ENCODE measurements around the gene CIDEA.
"Not testable (repeated sequence)": the region's sequence is repeated elsewhere in the genome, so short reads cannot be mapped to it uniquely, and the experiment has no call there.

Gene CIDEA

DNA sequence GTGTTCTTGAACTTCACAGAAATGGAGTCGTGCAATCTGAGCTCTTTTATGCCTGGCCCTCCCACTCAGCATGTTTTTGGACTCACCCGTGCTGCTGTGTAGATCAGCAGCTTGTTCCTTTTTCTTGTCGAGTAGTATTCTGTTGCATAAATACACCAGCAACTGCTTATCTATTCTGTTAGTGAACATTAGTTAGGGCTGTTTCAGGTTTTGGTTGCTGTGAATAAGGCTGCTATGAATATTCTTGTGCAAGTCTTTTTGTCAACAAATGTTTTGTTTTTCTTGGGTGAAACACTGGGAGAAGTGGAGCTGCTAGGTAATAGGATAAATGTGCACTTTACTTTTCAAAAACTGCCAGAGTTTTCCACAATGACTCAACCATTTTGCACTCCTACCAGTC lies 15.3 kb upstream of the CIDEA start:
- ChIA-PET POLR2A (no interaction called here), CTCF (interaction anchor here (0.7 to 2.3 kb wide), 7 partner anchors 12 to 302 kb away, joined by 3 to 6 read pairs (median 4); no protein-coding TSS in a partner anchor)
- DNase-seq (ENCODE audit: extremely low spot score), result no peak
- TF ChIP-seq, protein P1, sequence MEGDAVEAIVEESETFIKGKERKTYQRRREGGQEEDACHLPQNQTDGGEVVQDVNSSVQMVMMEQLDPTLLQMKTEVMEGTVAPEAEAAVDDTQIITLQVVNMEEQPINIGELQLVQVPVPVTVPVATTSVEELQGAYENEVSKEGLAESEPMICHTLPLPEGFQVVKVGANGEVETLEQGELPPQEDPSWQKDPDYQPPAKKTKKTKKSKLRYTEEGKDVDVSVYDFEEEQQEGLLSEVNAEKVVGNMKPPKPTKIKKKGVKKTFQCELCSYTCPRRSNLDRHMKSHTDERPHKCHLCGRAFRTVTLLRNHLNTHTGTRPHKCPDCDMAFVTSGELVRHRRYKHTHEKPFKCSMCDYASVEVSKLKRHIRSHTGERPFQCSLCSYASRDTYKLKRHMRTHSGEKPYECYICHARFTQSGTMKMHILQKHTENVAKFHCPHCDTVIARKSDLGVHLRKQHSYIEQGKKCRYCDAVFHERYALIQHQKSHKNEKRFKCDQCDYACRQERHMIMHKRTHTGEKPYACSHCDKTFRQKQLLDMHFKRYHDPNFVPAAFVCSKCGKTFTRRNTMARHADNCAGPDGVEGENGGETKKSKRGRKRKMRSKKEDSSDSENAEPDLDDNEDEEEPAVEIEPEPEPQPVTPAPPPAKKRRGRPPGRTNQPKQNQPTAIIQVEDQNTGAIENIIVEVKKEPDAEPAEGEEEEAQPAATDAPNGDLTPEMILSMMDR (IDR thresholded peaks at IDR 0.05; ENCODE audit: control extremely low read depth, extremely low read depth, low read depth, missing control alignments), result no peak

DNA sequence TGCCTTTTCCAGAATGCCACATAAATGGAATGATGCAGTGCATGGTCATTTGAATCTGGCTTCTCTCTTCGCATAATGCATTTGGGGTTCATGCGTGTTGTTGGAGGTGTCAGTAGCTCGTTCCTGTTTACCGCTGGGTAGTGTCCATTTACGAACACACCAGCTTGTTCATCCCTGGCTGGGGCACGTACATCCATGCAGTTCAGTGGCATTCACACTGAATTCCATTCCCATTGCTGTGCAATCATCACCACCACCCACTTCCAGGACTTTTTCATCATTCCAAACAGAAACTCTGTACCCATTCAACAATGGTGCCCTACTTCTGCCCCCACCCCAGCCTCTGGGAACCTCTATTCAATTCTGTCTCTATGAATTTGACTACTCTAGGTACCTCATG lies 14.7 kb upstream of the CIDEA start:
- TF ChIP-seq, protein P1 (IDR thresholded peaks at IDR 0.05; ENCODE audit: control extremely low read depth, extremely low read depth, low read depth, missing control alignments), result no peak
- DNase-seq (ENCODE audit: extremely low spot score), result no peak
- CTCF ChIA-PET, result interaction anchor here (1.0 to 2.3 kb wide), 4 partner anchors 11 to 302 kb away, joined by 3 to 6 read pairs (median 5); no protein-coding TSS in a partner anchor
- POLR2A ChIA-PET, result no interaction called here

DNA sequence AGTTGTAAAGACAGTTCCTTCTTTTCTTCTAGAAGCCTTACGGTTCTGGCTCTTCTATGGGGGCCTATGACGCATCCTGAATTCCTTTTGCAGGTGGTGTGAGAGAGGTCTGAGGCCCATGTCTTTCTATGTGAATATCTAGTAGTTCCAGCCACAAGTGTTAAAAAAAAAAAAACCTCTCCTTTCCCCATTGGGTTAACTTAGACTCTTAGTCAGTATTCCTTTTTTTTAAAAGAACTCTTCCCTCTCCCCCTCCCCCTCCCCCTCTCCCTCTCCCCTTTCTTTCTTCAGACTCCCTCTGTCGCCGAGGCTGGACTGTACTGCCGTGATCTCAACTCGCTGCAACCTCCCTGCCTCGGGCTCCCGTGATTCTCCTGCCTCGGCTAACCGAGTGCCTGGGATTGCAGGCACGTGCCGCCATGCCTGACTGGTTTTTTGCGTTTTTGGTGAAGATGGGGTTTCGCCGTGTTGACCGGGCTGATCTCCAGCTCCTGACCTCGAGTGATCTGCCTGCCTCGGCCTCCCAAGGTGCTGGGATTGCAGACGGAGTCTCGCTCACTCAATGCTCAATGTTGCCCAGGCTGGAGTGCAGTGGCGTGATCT lies 11.4 kb upstream of the CIDEA start:
- ChIA-PET POLR2A (no interaction called here), CTCF (no interaction called here)
- TF ChIP-seq, protein P1 (IDR thresholded peaks at IDR 0.05; ENCODE audit: control extremely low read depth, extremely low read depth, low read depth, missing control alignments), result no peak

DNA sequence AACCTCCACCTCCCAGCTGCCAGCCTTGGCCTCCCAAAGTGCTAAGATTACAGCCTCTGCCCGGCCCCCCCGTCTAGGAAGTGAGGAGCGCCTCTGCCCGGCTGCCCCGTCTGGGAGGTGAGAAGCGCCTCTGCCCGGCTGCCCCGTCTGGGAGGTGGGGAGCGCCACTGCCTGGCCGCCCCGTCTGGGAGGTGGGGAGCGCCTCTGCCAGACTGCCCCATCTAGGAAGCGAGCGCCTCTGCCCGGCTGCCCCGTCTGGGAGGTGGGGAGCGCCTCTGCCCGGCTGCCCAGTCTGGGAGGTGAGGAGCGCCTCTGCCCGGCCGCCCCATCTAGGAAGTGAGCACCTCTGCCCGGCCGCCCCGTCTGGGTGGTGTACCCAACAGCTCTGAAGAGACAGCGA lies 10.9 kb upstream of the CIDEA start:
- CTCF ChIA-PET; POLR2A ChIA-PET; DNase-seq (ENCODE audit: extremely low spot score): not testable (repeated sequence)

More for the DNA sequence above, 11.4 kb upstream of the CIDEA start:
- no peak for DNase-seq (ENCODE audit: extremely low spot score)

DNA sequence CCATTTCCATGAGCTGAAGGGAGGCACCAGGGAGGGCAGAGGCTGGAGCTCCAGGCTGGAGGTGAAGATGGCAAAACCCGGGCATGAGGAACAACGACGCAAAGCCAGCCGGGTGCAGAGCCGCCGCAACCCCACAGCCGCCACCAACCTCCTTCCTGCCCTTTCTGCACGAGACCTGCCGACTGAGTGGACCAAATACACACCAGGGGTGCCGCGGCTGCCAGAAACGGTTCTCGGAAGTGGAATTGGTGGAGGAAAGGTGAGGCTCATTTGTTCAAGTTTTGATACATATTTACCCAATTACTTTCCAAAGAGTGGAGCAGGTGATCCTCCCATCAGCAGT lies 8.4 kb upstream of the CIDEA start:
- TF ChIP-seq, protein P1 (IDR thresholded peaks at IDR 0.05; ENCODE audit: control extremely low read depth, extremely low read depth, low read depth, missing control alignments), result no peak
- POLR2A ChIA-PET, result no interaction called here
- CTCF ChIA-PET, result interaction anchor here (1.4 to 1.7 kb wide), 2 partner anchors 10 to 27 kb away, joined by 5 to 6 read pairs; no protein-coding TSS in a partner anchor
- no peak for DNase-seq (ENCODE audit: extremely low spot score)

DNA sequence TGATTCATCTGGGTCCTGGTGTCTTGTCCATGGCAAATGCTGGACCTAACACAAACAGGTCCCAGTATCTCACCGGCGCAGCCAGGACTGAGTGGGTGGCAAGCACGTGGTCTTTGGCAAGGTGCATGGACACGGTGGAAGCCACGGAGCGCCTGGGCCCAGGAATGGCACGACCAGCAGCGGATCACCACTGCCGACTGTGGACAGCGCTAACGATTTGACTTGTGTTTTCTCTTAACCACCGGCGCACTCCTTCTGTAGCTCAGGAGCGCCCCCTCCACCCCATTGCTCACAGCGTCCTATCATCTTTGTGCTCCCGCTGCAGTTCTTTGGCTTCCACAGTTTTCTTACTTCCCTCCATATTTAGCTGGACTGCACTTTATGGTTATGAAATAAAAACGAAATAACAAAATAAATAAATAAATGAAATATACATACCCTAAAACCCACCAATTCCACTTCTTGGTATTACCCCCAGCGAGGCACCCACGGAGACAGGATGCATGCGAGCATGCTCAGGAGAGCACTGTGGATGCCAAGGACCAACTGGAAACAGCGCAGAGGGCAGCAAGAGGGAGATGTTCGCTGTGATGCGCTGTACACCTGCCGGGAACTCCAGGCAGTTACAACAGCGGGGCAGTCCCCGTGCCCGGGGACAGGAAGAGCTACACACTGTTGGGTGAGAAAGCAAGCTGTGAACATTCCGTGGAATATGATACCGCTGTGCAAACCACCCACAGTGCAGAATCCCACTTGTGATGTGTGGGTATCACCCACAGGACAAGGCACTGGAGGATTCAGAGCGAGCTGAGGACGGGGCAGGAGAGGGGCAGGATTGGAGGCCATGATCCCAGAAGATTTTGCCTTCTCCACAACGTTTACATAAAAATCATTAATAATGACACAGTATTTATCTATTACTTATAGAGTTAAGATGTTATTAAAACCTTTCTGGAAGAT lies 7.0 kb upstream of the CIDEA start:
- POLR2A ChIA-PET, result no interaction called here
- TF ChIP-seq, protein P1 (IDR thresholded peaks at IDR 0.05; ENCODE audit: control extremely low read depth, extremely low read depth, low read depth, missing control alignments), result peak; percentile 30
- no peak for DNase-seq (ENCODE audit: extremely low spot score)
- CTCF ChIA-PET, result interaction anchor here (1.3 to 2.0 kb wide), 2 partner anchors 10 to 25 kb away, joined by 5 to 6 read pairs; no protein-coding TSS in a partner anchor

DNA sequence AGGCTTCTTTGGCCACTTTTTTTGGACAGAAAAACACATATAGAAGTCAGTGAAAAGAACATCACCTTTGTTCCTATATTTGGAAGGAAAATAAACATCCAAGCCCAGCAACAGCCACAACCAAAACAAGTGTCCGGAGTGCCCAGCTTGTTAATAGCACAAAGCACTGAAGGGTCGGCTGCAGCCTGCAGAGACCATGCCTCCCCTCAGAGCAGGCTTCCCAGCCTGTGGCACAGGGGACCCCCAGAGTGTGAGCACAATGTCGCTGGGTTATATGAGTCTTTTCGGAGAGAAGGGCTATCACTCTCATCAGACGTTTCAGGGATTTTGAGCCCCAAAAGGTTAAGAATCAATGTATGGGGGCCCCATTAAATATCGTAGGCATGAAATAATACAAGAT lies 6.2 kb upstream of the CIDEA start:
- ChIA-PET CTCF (interaction anchor here (1.1 to 2.0 kb wide), 3 partner anchors 11 to 24 kb away, joined by 5 to 6 read pairs (median 6); no protein-coding TSS in a partner anchor), POLR2A (no interaction called here)
- TF ChIP-seq, protein P1 (IDR thresholded peaks at IDR 0.05; ENCODE audit: control extremely low read depth, extremely low read depth, low read depth, missing control alignments), result no peak
- no peak for DNase-seq (ENCODE audit: extremely low spot score)

All from GM10248 (cell line).